HFF-Myc (cell line): ENCODE measurements around the gene SMARCAD1.
"Not testable (repeated sequence)": the region's sequence is repeated elsewhere in the genome, so short reads cannot be mapped to it uniquely, and the experiment has no call there.

Experiments used
- DNase-seq: peaks from one replicate; pipeline ENCODE4 v3.0.0-alpha.2; 2011; ENCODE audit warnings: low read depth; ENCODE audit errors: extremely low read depth
- H3K4me3 ChIP-seq: replicated peaks from 2 replicates; pipeline ENCODE4 v1.5.1; 2011; ENCODE audit warnings: low read depth, mild to moderate bottlenecking, control low read depth, low read length
- TF ChIP-seq, protein P1 (sequence below): IDR thresholded peaks from 2 replicates; pipeline ENCODE4 v1.5.1; 2012; ENCODE audit warnings: mild to moderate bottlenecking, low read depth, low read length, control low read depth; ENCODE audit errors: missing control alignments

Gene SMARCAD1

DNA sequence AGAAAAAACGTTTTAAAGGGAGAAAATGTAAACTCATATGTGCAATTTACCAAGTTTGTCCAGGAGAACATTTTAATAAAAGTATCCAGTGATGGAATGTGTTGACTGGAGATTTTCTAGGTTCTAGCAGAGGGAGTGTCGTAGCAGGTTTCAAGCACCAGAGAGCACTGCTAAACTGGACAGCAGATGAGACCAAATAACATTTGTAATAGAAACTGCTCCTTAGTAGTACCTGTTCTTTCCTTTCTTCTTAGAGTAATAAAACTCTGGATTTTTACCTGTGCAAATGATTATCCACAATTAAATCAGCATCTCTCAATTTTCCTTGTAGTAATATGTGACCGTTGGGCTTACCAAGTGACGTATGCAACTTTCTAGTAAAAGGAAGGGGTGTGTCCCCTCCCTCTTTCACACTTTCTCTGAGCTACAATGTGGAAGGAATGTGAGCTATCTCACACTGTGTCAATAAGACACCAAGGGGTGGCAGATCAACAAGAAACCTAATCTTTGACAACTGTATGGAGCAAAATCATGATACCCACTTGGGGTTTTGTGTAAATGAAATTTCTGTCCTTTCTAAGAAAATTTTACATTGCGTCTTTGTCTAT is 125.4 kb downstream of the SMARCAD1 start:
- H3K4me3 ChIP-seq: no peak overlapping the region
- no peak for DNase-seq
- TF ChIP-seq, protein P1, sequence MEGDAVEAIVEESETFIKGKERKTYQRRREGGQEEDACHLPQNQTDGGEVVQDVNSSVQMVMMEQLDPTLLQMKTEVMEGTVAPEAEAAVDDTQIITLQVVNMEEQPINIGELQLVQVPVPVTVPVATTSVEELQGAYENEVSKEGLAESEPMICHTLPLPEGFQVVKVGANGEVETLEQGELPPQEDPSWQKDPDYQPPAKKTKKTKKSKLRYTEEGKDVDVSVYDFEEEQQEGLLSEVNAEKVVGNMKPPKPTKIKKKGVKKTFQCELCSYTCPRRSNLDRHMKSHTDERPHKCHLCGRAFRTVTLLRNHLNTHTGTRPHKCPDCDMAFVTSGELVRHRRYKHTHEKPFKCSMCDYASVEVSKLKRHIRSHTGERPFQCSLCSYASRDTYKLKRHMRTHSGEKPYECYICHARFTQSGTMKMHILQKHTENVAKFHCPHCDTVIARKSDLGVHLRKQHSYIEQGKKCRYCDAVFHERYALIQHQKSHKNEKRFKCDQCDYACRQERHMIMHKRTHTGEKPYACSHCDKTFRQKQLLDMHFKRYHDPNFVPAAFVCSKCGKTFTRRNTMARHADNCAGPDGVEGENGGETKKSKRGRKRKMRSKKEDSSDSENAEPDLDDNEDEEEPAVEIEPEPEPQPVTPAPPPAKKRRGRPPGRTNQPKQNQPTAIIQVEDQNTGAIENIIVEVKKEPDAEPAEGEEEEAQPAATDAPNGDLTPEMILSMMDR: peak; percentile 9

DNA sequence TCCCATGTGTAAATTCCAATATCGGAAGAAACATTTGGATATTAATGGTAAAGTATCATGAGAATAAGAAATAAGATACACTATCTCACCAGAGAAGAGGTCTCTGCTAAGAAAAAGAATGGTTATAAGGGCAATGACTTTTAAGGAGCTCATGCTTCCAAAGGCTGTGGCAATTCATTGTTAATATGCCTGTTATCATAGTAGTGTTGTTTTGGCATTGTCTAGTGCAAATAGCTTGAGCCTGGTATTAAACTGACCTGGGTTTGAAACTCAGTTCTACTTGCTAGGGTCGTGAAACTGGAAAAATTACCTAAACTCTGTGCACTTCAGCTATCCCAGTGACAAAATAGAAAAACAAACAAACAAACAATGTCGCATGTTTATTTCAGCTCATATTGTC is 126.2 kb downstream of the SMARCAD1 start:
- TF ChIP-seq, protein P1: no peak
- H3K4me3 ChIP-seq: no peak overlapping the region
- no peak for DNase-seq

DNA sequence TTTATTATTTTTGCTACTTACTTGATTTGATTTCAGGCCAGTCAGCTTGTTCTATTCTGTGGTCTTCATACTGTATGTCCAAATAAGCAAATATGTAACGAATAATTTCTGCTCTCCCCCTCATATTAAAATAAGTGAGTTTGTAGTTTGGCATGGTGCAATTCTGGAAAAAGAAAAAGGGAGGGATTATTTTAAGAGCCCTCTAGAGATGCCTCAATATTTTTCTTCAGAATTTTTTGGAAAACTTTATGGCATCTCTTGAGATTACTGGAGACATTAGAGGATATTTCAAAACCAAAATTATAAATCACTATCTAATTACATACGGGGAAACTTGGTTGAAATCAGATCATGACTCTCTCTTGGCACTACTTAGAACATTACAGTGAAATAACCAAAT is 126.8 kb downstream of the SMARCAD1 start:
- DNase-seq: no peak
- TF ChIP-seq, protein P1: no peak
- no peak overlapping the region for H3K4me3 ChIP-seq

DNA sequence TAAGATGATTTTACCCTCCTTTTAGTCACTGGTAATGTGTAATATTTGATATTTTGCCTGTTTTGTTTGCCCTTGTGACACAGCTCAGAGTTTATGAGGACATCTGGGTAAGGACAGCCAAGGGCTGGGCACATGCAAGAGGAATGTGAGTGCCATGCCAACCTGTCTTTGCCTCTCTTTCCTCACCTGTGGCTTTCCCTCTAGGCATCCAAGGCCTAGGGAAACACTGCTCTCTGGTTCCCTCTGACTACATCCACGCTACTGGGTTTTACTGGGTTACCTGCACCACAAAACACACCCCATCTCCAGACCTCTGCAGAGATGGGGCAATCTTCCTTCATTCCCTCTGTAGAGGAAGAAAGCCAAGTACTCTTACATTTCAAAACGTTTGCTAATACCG is 127.3 kb downstream of the SMARCAD1 start:
- no peak overlapping the region for H3K4me3 ChIP-seq
- no peak for DNase-seq
- TF ChIP-seq, protein P1: no peak

DNA sequence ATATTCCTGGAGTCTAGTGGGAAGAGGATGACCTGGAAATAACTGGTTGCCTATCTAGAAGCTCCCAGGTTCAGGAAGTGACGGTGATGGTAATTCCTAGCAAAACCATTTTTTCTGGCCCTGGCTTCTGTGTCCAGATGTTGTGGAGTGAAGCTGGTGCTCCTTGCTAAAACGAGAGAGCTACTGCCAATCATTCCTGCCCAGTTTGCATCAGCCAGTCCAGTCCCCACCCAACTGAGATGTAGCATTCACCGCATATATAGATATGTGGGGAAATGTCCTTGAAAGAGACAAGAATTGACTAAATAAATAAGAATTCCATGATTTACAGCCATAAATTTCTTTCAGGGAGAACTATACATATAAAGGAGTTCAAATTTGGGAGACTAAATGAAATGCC is 128.6 kb downstream of the SMARCAD1 start:
- H3K4me3 ChIP-seq: no peak overlapping the region
- no peak for DNase-seq
- TF ChIP-seq, protein P1: no peak

DNA sequence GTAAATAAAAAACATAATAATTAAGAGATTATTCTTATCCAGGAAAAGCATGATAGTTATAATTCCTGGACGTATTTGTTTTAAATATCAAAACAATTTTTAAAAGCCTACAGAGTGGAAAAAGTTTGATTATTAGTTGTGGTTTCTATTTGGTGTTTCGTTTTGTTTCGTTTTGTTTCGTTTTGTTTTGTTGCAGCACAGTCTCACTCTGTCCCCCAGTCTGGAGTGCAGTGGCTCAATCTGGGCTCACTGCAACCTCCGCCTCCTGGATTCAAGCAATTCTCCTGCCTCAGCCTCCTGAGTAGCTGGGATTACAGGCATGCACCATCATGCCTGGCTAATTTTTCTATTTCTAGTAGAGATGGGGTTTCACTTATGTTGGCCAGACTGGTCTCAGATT is 129.1 kb downstream of the SMARCAD1 start:
- H3K4me3 ChIP-seq, DNase-seq: not testable (repeated sequence)

DNA sequence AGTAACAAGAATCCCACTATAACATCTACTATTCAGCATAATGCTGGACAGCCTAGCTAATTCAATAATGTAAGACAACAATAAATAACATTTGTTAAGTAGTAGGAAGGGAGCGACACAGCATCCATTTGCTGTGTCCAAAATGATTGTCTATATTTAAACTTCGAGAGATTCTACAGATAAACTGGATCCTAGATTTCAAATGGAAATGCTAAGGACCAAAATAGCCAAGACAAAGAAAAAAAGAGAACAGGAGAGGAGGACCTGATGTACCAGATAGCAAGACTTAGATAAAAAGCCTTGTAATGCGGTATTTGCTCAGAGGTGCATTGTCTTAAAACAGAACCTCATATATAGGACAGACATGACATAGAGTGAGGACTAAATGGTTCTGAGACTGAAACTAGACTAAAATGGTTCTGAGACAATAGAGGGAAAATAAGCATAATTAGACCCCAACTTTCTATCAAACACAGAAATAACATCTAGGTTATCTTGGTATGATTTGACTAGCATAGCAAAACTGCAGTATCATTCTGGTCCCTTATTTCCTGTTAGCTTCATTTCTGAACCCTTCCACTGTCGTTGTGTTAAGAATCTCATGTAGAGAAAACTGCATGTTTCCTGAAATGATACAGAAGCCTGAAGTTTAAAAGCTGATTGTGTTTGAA is 131.2 kb downstream of the SMARCAD1 start:
- no peak overlapping the region for H3K4me3 ChIP-seq
- no peak for DNase-seq
- TF ChIP-seq, protein P1: no peak
